Thoracic aorta (tissue), 2 donors: Measurements from ENCODE around the gene USB1. TPM values are rescaled to one million over a fixed set of nuclear protein-coding genes. Genes with fewer than 3 reads are reported as not detected.

Experiments used
- ATAC-seq: fragments of 150-250 bp; one replicate; pipeline ENCODE4 v1.8.0; 2017; ENCODE audit warnings: low read depth; ENCODE audit not compliant: insufficient number of reproducible peaks, low FRiP score
- DNase-seq: peaks from one replicate; pipeline ENCODE4 v3.0.0-alpha.2; 2020; ENCODE audit warnings: low spot score
- H3K27ac ChIP-seq, 2 donors: fragments of 200-600 bp; sonication (generic); 1 replicate in 1 of 2; 2 replicates in 1 of 2; pipeline ENCODE4 v1.5.1; 2016; ENCODE audit warnings: mild to moderate bottlenecking in 2 of 2, moderate library complexity in 2 of 2
- H3K27me3 ChIP-seq: fragments of 200-600 bp; sonication (generic); replicated peaks from 2 replicates; pipeline ENCODE4 v1.6.0; 2016; ENCODE audit warnings: mild to moderate bottlenecking; ENCODE audit not compliant: insufficient read depth
- H3K36me3 ChIP-seq: fragments of 200-600 bp; sonication (generic); one replicate; pipeline ENCODE4 v1.5.1; 2016
- H3K4me1 ChIP-seq, 2 donors: fragments of 200-600 bp; sonication (generic); 1 replicate in 1 of 2; 2 replicates in 1 of 2; pipeline versions ENCODE4 v1.5.1 to v1.6.0; 2016; ENCODE audit warnings: low read depth in 2 of 2, mild to moderate bottlenecking in 1 of 2; ENCODE audit not compliant: control insufficient read depth in 1 of 2
- H3K4me3 ChIP-seq: fragments of 200-600 bp; sonication (generic); 2 replicates; pipeline ENCODE4 v1.5.1; 2016; ENCODE audit warnings: mild to moderate bottlenecking
- H3K9me3 ChIP-seq: fragments of 200-600 bp; sonication (generic); 2 replicates; pipeline ENCODE4 v1.5.1; 2016
- CTCF ChIP-seq: fragments of 200-600 bp; sonication (generic); IDR thresholded peaks from one replicate; pipeline ENCODE4 v1.5.1; 2019; ENCODE audit warnings: antibody characterized with exemption
- total RNA-seq, 2 donors: library from RNA; depleted of rRNA; stranded (reverse); fragments of >200 nt; gene quantifications; one replicate each; pipeline versions ENCODE4 v1.1.0 to v1.2.3, GENCODE V29; 2016

Gene USB1
- total RNA-seq, 2 donors from 2014 or later: 55.9 to 90.3 TPM

GRCh38 chr16:58056580-58056979 is 55.4 kb downstream of the USB1 start:
- no peak for ATAC-seq
- Histone ChIP-seq H3K27me3 (no peaks in the 10 kb centered on the region), H3K4me1 (no peaks in the 10 kb centered on the region), H3K27ac (no peak overlapping the region), H3K9me3 (no peaks in the 10 kb centered on the region), H3K36me3 (no peaks in the 10 kb centered on the region), H3K4me3 (no peak overlapping the region)
- DNase-seq: no peak
- no peak for TF ChIP-seq CTCF

- no peak for TF ChIP-seq CTCF
- DNase-seq (no peak), ATAC-seq (no peak)
- Histone ChIP-seq H3K27ac (no peak overlapping the region), H3K36me3 (no peaks in the 10 kb centered on the region), H3K27me3 (no peaks in the 10 kb centered on the region), H3K4me1 (no peaks in the 10 kb centered on the region), H3K9me3 (no peaks in the 10 kb centered on the region), H3K4me3 (no peak overlapping the region)
Measured at GRCh38 chr16:58057121-58057520, 55.9 kb downstream of the USB1 start.

- Histone ChIP-seq H3K4me3 (no peak overlapping the region), H3K27me3 (no peaks in the 10 kb centered on the region), H3K36me3 (no peaks in the 10 kb centered on the region), H3K9me3 (no peaks in the 10 kb centered on the region), H3K27ac (no peak overlapping the region), H3K4me1 (no peaks in the 10 kb centered on the region)
- DNase-seq (no peak), ATAC-seq (no peak)
- no peak for TF ChIP-seq CTCF
Measured at GRCh38 chr16:58057784-58058183, 56.6 kb downstream of the USB1 start.

GRCh38 chr16:58062821-58063220 is 61.6 kb downstream of the USB1 start:
- Histone ChIP-seq H3K27ac (no peak overlapping the region), H3K27me3 (no peaks in the 10 kb centered on the region), H3K9me3 (no peaks in the 10 kb centered on the region), H3K4me3 (no peak overlapping the region), H3K4me1 (no peaks in the 10 kb centered on the region), H3K36me3 (no peaks in the 10 kb centered on the region)
- DNase-seq: no peak
- no peak for TF ChIP-seq CTCF
- ATAC-seq: no peak

GRCh38 chr16:58063377-58064076 is 62.3 kb downstream of the USB1 start:
- Histone ChIP-seq H3K4me3 (no peak overlapping the region), H3K4me1 (no peaks in the 10 kb centered on the region), H3K27ac (no peak overlapping the region), H3K27me3 (no peaks in the 10 kb centered on the region), H3K36me3 (no peaks in the 10 kb centered on the region), H3K9me3 (no peaks in the 10 kb centered on the region)
- no peak for ATAC-seq
- no peak for DNase-seq
- TF ChIP-seq CTCF: no peak
